Colonic mucosa (tissue), 4 donors: ENCODE results near the gene NDST3. TPM values are rescaled to one million over a fixed set of nuclear protein-coding genes. Genes with fewer than 3 reads are reported as not detected.

Source experiments
- DNase-seq: peaks from one replicate; pipeline ENCODE4 v3.0.0-alpha.2; 2020
- H3K27ac ChIP-seq: fragments of 200-600 bp; one replicate; pipeline ENCODE4 v1.8.0; 2021
- H3K27me3 ChIP-seq: fragments of 200-600 bp; one replicate; pipeline ENCODE4 v1.8.0; 2021
- H3K36me3 ChIP-seq: fragments of 200-600 bp; one replicate; pipeline ENCODE4 v1.8.0; 2021
- H3K4me1 ChIP-seq: fragments of 200-600 bp; one replicate; pipeline ENCODE4 v1.8.0; 2021; ENCODE audit warnings: mild to moderate bottlenecking
- H3K4me3 ChIP-seq: fragments of 200-600 bp; one replicate; pipeline ENCODE4 v1.8.0; 2021
- H3K9ac ChIP-seq, 2 donors: one replicate each; pipeline ENCODE4 v1.7.0; 2013; ENCODE audit warnings: control low read depth in 2 of 2, low read depth in 2 of 2, low read length in 2 of 2
- H3K9me3 ChIP-seq: fragments of 200-600 bp; one replicate; pipeline ENCODE4 v1.8.0; 2021
- CTCF ChIP-seq: fragments of 200-600 bp; IDR thresholded peaks from one replicate; pipeline ENCODE4 v1.8.0; 2022; ENCODE audit warnings: antibody characterized with exemption, mild to moderate bottlenecking
- intact Hi-C: fragments of 100-400 bp; cut with DNase I; formaldehyde crosslinking; loops from one replicate; pipeline ENCODE4 v1.14.1; 2022
- total RNA-seq, 2 donors: library from RNA; stranded (reverse); fragmentation: NEBNext Ultra II Directional in 1 of 2; extraction: Animal tissue kit (Norgen Biotek cat#: 25700) in 1 of 2; gene quantifications; one replicate each; pipeline ENCODE4 v1.2.1, GENCODE V29; 2021
- donor health status: healthy.
- donor health status: DM: no; HTN: no; CAD: no.
- donor health status: DM: no; HTN: no; CAD: no.

Gene NDST3
- total RNA-seq, 2 donors from 2014 or later, result not detected

GRCh38 chr4:118171381-118171780, 137.1 kb downstream of the NDST3 start:
- no peak for DNase-seq
- no peaks in the 10 kb centered on the region for H3K27me3 ChIP-seq
- no peaks in the 10 kb centered on the region for H3K4me1 ChIP-seq
- H3K27ac ChIP-seq, result no peak overlapping the region
- intact Hi-C loops, result no loop called here
- H3K4me3 ChIP-seq, result no peak overlapping the region
- H3K36me3 ChIP-seq, result no peaks in the 10 kb centered on the region
- H3K9me3 ChIP-seq, result no peaks in the 10 kb centered on the region
- no peak overlapping the region for H3K9ac ChIP-seq
- no peak for TF ChIP-seq CTCF

- H3K4me3 ChIP-seq, result no peak overlapping the region
- H3K36me3 ChIP-seq, result no peaks in the 10 kb centered on the region
- no peak for TF ChIP-seq CTCF
- DNase-seq, result no peak
- no peaks in the 10 kb centered on the region for H3K4me1 ChIP-seq
- H3K9me3 ChIP-seq, result no peaks in the 10 kb centered on the region
- no peaks in the 10 kb centered on the region for H3K27me3 ChIP-seq
- no peak overlapping the region for H3K27ac ChIP-seq
- intact Hi-C loops, result no loop called here
- no peak overlapping the region for H3K9ac ChIP-seq
Observed at GRCh38 chr4:118173126-118173525, 138.8 kb downstream of the NDST3 start.

- H3K9ac ChIP-seq, result no peak overlapping the region
- intact Hi-C loops, result no loop called here
- no peaks in the 10 kb centered on the region for H3K9me3 ChIP-seq
- DNase-seq, result no peak
- H3K36me3 ChIP-seq, result no peaks in the 10 kb centered on the region
- no peak overlapping the region for H3K27ac ChIP-seq
- H3K4me1 ChIP-seq, result no peaks in the 10 kb centered on the region
- no peaks in the 10 kb centered on the region for H3K27me3 ChIP-seq
- no peak overlapping the region for H3K4me3 ChIP-seq
- no peak for TF ChIP-seq CTCF
Observed at GRCh38 chr4:118173956-118174725, 139.9 kb downstream of the NDST3 start.

- Histone ChIP-seq H3K4me3 (no peak overlapping the region), H3K9me3 (no peaks in the 10 kb centered on the region), H3K4me1 (no peaks in the 10 kb centered on the region), H3K36me3 (no peaks in the 10 kb centered on the region), H3K9ac (no peak overlapping the region), H3K27ac (no peak overlapping the region), H3K27me3 (no peaks in the 10 kb centered on the region)
- no peak for DNase-seq
- no peak for TF ChIP-seq CTCF
- intact Hi-C loops, result no loop called here
Observed at GRCh38 chr4:118175506-118175905, 141.2 kb downstream of the NDST3 start.

- Histone ChIP-seq H3K27me3 (no peaks in the 10 kb centered on the region), H3K9me3 (no peaks in the 10 kb centered on the region), H3K4me3 (no peak overlapping the region), H3K27ac (no peak overlapping the region), H3K36me3 (no peaks in the 10 kb centered on the region), H3K4me1 (no peaks in the 10 kb centered on the region), H3K9ac (no peak overlapping the region)
- DNase-seq, result no peak
- intact Hi-C loops, result no loop called here
- TF ChIP-seq CTCF, result no peak
Observed at GRCh38 chr4:118177126-118177525, 142.8 kb downstream of the NDST3 start.
